B cell (primary cell): ENCODE data around the gene SIKE1. TPM values are rescaled to one million over a fixed set of nuclear protein-coding genes. Genes with fewer than 3 reads are reported as not detected.
"Not testable (repeated sequence)": the region's sequence is repeated elsewhere in the genome, so short reads cannot be mapped to it uniquely, and the experiment has no call there.

ENCODE experiments used
- ATAC-seq: fragments of 200-7000 bp; cut with Tn5 transposase; one replicate; pipeline ENCODE4 v1.10.0; 2021; ENCODE audit warnings: low read depth, mild to moderate bottlenecking, moderate number of reproducible peaks, moderate library complexity
- CTCF ChIA-PET: fragments of 350-600 bp; sonication (Branson Sonifier 250); formaldehyde crosslinking; loops from one replicate; lab custom pipeline; 2021; ENCODE audit warnings: antibody characterized with exemption, inconsistent platforms; lab: Charles Lee
- POLR2A ChIA-PET: fragments of 350-600 bp; sonication (Branson Sonifier 250); formaldehyde crosslinking; loops from one replicate; lab custom pipeline; 2021; ENCODE audit warnings: antibody characterized with exemption; lab: Charles Lee
- DNase-seq: peaks from one replicate; pipeline ENCODE4 v3.0.0; 2013
- H2AFZ ChIP-seq: 2 replicates; pipeline ENCODE4 v1.6.1; 2012; ENCODE audit warnings: mild to moderate bottlenecking, low read depth, low read length; ENCODE audit not compliant: insufficient read depth, poor library complexity, severe bottlenecking
- H3K27ac ChIP-seq, 2 donors: 1 replicate in 1 of 2; 2 replicates in 1 of 2; pipeline ENCODE4 v1.5.1; 2012 to 2013; ENCODE audit warnings: low read length in 2 of 2, mild to moderate bottlenecking in 2 of 2, moderate library complexity in 1 of 2
- H3K27me3 ChIP-seq, 4 experiments: fragments of 200-600 bp in 1 of 4; sonication (generic) in 1 of 4; replicated peaks in 1 of 4; 1 replicate in 2 of 4; 2 replicates in 2 of 4; pipeline versions ENCODE4 v1.6.1 to v1.7.0; 2013 to 2016; ENCODE audit warnings: low read length in 3 of 4, mild to moderate bottlenecking in 2 of 4, mixed read lengths in 1 of 4, moderate library complexity in 1 of 4; ENCODE audit not compliant: insufficient read depth in 4 of 4, control insufficient read depth in 3 of 4; ENCODE audit errors: control extremely low read depth in 1 of 4
- H3K36me3 ChIP-seq, 2 experiments: replicated peaks in 1 of 2; 1 replicate in 1 of 2; 2 replicates in 1 of 2; pipeline versions ENCODE4 v1.6.1 to v1.7.1; 2013; ENCODE audit warnings: low read length in 1 of 2; ENCODE audit not compliant: insufficient read depth in 2 of 2, control insufficient read depth in 1 of 2; ENCODE audit errors: control extremely low read depth in 1 of 2, extremely low read depth in 1 of 2
- H3K4me1 ChIP-seq, 2 donors: fragments of 200-600 bp in 1 of 2; sonication (generic) in 1 of 2; 1 replicate in 1 of 2; 2 replicates in 1 of 2; pipeline versions ENCODE4 v1.5.1 to v1.6.1; 2013 to 2017; ENCODE audit warnings: low read length in 2 of 2; ENCODE audit not compliant: control insufficient read depth in 2 of 2, insufficient read depth in 2 of 2
- H3K4me2 ChIP-seq: replicated peaks from 2 replicates; pipeline ENCODE3; 2012; ENCODE audit warnings: mild to moderate bottlenecking, low read depth, low read length; ENCODE audit not compliant: poor library complexity, severe bottlenecking
- H3K4me3 ChIP-seq, 5 experiments: fragments of 200-600 bp in 1 of 5; sonication (generic) in 1 of 5; 1 replicate in 3 of 5; 2 replicates in 2 of 5; pipeline versions ENCODE4 v1.5.1 to v1.7.0; 2011 to 2016; ENCODE audit warnings: low read length in 4 of 5, mild to moderate bottlenecking in 4 of 5, low read depth in 2 of 5, control low read depth in 1 of 5, moderate library complexity in 1 of 5; ENCODE audit not compliant: insufficient read depth in 1 of 5; ENCODE audit errors: control extremely low read depth in 1 of 5, extremely low read depth in 1 of 5
- H3K79me2 ChIP-seq: fragments of 200-600 bp; sonication (generic); one replicate; pipeline ENCODE4 v1.6.0; 2016; ENCODE audit warnings: low read length; ENCODE audit not compliant: control insufficient read depth, insufficient read depth
- H3K9ac ChIP-seq: fragments of 200-600 bp; sonication (generic); 2 replicates; pipeline ENCODE4 v1.6.1; 2017; ENCODE audit warnings: mild to moderate bottlenecking, low read length, moderate library complexity
- H3K9me3 ChIP-seq, 3 donors: one replicate each; pipeline versions ENCODE4 v1.6.1 to v1.7.1; 2013; ENCODE audit warnings: low read length in 2 of 3; ENCODE audit not compliant: control insufficient read depth in 2 of 3, insufficient read depth in 1 of 3; ENCODE audit errors: control extremely low read depth in 1 of 3
- H4K20me1 ChIP-seq: 2 replicates; pipeline ENCODE4 v1.6.0; 2012; ENCODE audit warnings: mild to moderate bottlenecking, low read length; ENCODE audit not compliant: insufficient read depth, control insufficient read depth, poor library complexity, severe bottlenecking
- H3K27ac Mint-ChIP-seq: one replicate; pipeline ENCODE4 v1.8.0; 2021; ENCODE audit warnings: mixed read lengths
- H3K27me3 Mint-ChIP-seq: one replicate; pipeline ENCODE4 v1.8.0; 2021; ENCODE audit warnings: mixed read lengths
- H3K4me1 Mint-ChIP-seq: one replicate; pipeline ENCODE4 v1.8.0; 2021; ENCODE audit warnings: mixed read lengths
- H3K4me3 Mint-ChIP-seq: one replicate; pipeline ENCODE4 v1.8.0; 2021; ENCODE audit warnings: mixed read lengths
- H3K9me3 Mint-ChIP-seq: one replicate; pipeline ENCODE4 v1.8.0; 2022; ENCODE audit warnings: mixed read lengths; ENCODE audit not compliant: insufficient read depth
- EZH2 ChIP-seq: IDR thresholded peaks from 2 replicates; pipeline ENCODE4 v1.6.1; 2012; ENCODE audit warnings: borderline replicate concordance, low read depth, mild to moderate bottlenecking, moderate library complexity, low read length; ENCODE audit not compliant: insufficient read depth, poor library complexity, severe bottlenecking
- WGBS: methylation state at CpG from one replicate; pipeline ENCODE4 v1.1.5; 2013; ENCODE audit warnings: missing lambda C conversion rate; ENCODE audit not compliant: insufficient coverage; 5-methylcytosine and 5-hydroxymethylcytosine counted together
- intact Hi-C: fragments of 100-400 bp; cut with micrococcal nuclease; formaldehyde crosslinking; loops from one replicate; pipeline ENCODE4 v1.10.0; 2022
- polyA plus RNA-seq: library from polyadenylated mRNA; depleted of rRNA; stranded (reverse); fragments of >200 nt; gene quantifications from 2 replicates; pipeline ENCODE4 v1.2.3, GENCODE V29; 2012
- total RNA-seq, 2 donors: library from RNA; stranded (reverse); fragments of 120-200 nt in 1 of 2; gene quantifications; 1 replicate in 1 of 2; 2 replicates in 1 of 2; pipeline versions ENCODE4 v1.2.3 to v1.2.4, GENCODE V29; 2013 to 2022
- TF ChIP-seq, protein P1 (sequence below): fragments of 200-600 bp; IDR thresholded peaks from one replicate; pipeline ENCODE4 v1.8.0; 2022; ENCODE audit warnings: antibody characterized with exemption, mild to moderate bottlenecking

The SIKE1 gene
- total and polyA plus RNA-seq, 2 donors (not counting 1 experiment from before 2014, with no cell fraction given), result 18.4 to 47.8 TPM

DNA sequence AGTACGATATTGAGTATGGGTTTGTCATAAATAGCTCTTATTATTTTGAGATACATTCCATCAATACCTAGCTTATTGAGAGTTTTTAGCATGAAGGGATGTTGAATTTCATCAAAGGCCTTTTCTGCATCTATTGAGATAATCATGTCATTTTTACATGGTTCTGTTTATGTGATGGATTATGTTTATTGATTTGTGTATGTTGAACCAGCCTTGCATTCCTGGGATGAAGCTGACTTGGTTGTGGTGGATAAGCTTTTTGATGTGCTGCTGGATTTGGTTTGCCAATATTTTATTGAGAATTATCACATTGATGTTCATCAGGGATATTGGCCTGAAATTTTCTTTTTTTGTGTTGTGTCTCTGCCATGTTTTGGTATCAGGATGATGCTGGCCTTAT is 6.0 kb upstream of the SIKE1 start:
- H3K36me3 ChIP-seq, POLR2A ChIA-PET, H3K4me3 Mint-ChIP-seq, H3K27me3 ChIP-seq, CTCF ChIA-PET, H3K4me2 ChIP-seq, H3K4me1 Mint-ChIP-seq, H3K9ac ChIP-seq, H3K27ac ChIP-seq, H3K4me1 ChIP-seq, intact Hi-C loops, H3K27ac Mint-ChIP-seq, H3K4me3 ChIP-seq, H2AFZ ChIP-seq, H3K79me2 ChIP-seq, H4K20me1 ChIP-seq, H3K9me3 ChIP-seq, ATAC-seq, DNase-seq: not testable (repeated sequence)
- Mint-ChIP-seq H3K9me3 (peaks cover 14% of the 10 kb centered on the region), H3K27me3 (peaks cover 45% of the 10 kb centered on the region)
- no CpG with 5 or more reads among the region's 1 CpG for WGBS

DNA sequence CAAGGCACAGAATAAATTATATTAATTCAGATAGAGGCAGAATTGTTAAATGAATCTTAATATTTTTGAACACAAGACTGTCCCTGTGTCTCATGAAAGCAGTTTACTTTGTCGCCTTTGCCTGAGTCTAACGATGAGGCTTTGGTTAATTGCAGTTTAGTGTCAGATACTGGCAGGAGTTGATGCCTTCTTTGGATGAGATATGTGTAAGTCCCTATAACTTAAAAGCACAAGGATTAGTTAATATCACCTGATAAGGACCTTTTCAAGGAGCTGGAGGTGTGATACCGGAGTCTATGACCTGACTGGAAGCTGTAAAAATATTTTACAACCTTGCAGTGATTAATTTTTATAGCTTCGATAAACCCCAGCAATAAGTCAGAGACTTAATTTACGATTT is 2.0 kb upstream of the SIKE1 start:
- H3K9me3 ChIP-seq, result peaks cover 0 to 1% (median 0%) of the 10 kb centered on the region in 3 donors
- Mint-ChIP-seq H3K9me3 (peaks cover 13% of the 10 kb centered on the region), H3K4me3 (no peak overlapping the region), H3K27me3 (peaks cover 26% of the 10 kb centered on the region), H3K4me1 (peaks cover 26% of the 10 kb centered on the region), H3K27ac (no peak overlapping the region)
- H2AFZ ChIP-seq, result no peak overlapping the region
- no peaks in the 10 kb centered on the region for H4K20me1 ChIP-seq
- peaks cover 0 to 13% of the 10 kb centered on the region in 2 experiments for H3K36me3 ChIP-seq
- ChIA-PET CTCF (no interaction called here), POLR2A (no interaction called here)
- no peak overlapping the region for H3K4me2 ChIP-seq
- WGBS, result 86% methylated on average over 1 of the region's 5 CpGs
- no peak for TF ChIP-seq EZH2
- TF ChIP-seq, protein P1, sequence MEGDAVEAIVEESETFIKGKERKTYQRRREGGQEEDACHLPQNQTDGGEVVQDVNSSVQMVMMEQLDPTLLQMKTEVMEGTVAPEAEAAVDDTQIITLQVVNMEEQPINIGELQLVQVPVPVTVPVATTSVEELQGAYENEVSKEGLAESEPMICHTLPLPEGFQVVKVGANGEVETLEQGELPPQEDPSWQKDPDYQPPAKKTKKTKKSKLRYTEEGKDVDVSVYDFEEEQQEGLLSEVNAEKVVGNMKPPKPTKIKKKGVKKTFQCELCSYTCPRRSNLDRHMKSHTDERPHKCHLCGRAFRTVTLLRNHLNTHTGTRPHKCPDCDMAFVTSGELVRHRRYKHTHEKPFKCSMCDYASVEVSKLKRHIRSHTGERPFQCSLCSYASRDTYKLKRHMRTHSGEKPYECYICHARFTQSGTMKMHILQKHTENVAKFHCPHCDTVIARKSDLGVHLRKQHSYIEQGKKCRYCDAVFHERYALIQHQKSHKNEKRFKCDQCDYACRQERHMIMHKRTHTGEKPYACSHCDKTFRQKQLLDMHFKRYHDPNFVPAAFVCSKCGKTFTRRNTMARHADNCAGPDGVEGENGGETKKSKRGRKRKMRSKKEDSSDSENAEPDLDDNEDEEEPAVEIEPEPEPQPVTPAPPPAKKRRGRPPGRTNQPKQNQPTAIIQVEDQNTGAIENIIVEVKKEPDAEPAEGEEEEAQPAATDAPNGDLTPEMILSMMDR, result no peak
- no peak overlapping the region for H3K27ac ChIP-seq
- H3K79me2 ChIP-seq, result peaks cover 18% of the 10 kb centered on the region
- H3K9ac ChIP-seq, result no peak overlapping the region
- H3K4me1 ChIP-seq, result peaks cover 9 to 10% of the 10 kb centered on the region in 2 donors
- DNase-seq, result no peak
- no peak for ATAC-seq
- no peaks in the 10 kb centered on the region for H3K27me3 ChIP-seq
- intact Hi-C loops, result no loop called here
- H3K4me3 ChIP-seq, result no peak overlapping the region
